ENCODE measurements around the gene MACROD2.

GRCh38 chr20:14583413-14583812, 588.1 kb downstream of the MACROD2 start:
- no peak for TF ChIP-seq POLR2A (IDR thresholded peaks at IDR 0.05)
- TF ChIP-seq, protein P1, sequence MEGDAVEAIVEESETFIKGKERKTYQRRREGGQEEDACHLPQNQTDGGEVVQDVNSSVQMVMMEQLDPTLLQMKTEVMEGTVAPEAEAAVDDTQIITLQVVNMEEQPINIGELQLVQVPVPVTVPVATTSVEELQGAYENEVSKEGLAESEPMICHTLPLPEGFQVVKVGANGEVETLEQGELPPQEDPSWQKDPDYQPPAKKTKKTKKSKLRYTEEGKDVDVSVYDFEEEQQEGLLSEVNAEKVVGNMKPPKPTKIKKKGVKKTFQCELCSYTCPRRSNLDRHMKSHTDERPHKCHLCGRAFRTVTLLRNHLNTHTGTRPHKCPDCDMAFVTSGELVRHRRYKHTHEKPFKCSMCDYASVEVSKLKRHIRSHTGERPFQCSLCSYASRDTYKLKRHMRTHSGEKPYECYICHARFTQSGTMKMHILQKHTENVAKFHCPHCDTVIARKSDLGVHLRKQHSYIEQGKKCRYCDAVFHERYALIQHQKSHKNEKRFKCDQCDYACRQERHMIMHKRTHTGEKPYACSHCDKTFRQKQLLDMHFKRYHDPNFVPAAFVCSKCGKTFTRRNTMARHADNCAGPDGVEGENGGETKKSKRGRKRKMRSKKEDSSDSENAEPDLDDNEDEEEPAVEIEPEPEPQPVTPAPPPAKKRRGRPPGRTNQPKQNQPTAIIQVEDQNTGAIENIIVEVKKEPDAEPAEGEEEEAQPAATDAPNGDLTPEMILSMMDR (IDR thresholded peaks at IDR 0.05): no peak
